DMS79 (cell line): ENCODE measurements around the gene THOC2.
"Not testable (repeated sequence)": the region's sequence is repeated elsewhere in the genome, so short reads cannot be mapped to it uniquely, and the experiment has no call there.

Source experiments
- DNase-seq: peaks from one replicate; lab custom pipeline; 2025; lab: John Stamatoyannopoulos, UW

The THOC2 gene

GRCh38 chrX:123732670-123733363, at the start of gene THOC2:
TSS of gene THOC2 (minus strand) at chrX:123733052. CDS start at chrX:123733022, 30 bp downstream.
- DNase-seq: peak; percentile 72

- DNase-seq: not testable (repeated sequence)
Observed at GRCh38 chrX:123781786-123782185, 48.9 kb upstream of the THOC2 start.

- DNase-seq: peak; percentile 18
Observed at GRCh38 chrX:123779908-123780396, 47.1 kb upstream of the THOC2 start.

DNA sequence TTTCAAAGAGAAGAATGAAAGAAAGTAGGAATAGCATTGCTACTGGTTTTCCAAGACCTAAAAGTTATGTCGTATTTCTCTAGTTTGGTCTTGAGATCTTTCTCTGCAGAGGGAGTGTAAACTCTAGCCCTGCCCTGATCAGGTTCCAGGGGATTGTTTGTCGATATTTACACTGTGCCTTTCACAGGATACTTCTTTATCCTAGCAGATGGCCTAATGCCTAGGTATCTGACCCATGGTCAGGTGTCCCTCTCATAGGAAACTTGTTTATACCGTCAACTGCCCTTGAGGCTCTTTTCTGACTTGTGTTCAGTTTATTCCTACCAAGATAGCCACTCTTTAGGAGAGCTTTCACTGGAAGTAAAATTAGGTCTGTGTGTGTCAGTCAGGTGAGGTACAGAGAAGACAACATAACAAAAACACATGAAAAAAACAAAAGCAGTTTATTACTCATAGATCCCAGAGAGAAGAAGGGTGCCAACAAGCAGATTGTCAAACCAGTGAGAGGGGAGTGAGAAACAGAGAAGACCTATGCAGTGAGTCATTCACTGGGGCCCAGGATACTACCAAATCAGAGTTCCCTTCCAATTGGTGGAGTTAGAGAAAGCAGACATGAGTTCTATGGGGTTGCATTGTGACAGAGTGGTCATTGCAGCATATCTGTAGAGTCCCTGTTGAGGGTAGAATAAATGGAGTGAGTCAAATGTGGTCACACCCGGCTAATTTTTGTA, 40.6 kb upstream of the THOC2 start:
- DNase-seq: no peak

- DNase-seq: no peak
Observed at GRCh38 chrX:123771449-123772064, 38.7 kb upstream of the THOC2 start.

DNA sequence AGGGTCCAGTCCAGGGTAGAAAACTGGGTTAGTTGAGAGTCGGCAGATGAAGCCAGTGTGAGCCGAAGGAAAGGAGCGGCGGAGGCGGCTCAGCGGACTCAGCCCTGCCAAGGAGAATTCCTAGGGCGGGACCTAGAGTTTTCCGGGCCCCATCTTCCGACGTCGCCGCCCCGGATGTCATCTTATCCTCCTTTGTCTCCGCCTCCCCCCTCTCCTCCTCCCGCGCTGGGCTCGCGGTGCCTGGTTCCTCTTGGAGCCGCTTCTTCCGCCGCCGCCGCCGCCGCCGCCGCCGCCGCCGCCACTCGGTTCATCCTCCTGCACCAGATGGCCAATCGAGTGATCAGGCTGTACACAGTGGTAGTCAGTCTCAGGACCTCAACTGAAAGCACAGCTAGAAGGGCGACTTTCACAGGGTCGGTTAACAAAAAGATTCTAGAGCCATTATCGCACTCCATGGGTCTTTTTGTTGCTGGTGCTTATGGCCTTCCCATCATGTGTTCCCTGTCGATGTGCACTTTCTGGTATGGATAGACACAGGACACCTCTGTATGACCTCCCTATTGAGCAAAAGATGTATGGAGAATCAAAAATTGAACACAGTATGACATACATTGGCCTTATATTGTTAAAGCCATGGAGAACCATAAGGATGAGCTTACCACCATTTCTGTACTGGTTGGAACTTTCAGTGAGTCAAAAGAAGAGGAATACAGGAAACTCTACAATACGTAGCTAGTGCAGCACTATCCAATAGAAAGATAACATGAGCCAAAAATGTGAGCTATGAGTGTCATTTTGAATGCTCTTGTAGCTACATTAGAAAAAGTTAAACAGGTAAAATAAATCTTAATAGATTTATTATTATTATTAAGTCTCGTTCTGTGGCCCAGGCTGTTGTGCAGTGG, 32.4 kb upstream of the THOC2 start:
- DNase-seq: peak; percentile 71

GRCh38 chrX:123759849-123760248, 27.0 kb upstream of the THOC2 start:
- DNase-seq: not testable (repeated sequence)

- not testable (repeated sequence) for DNase-seq
Observed at GRCh38 chrX:123757794-123758193, 24.9 kb upstream of the THOC2 start.

DNA sequence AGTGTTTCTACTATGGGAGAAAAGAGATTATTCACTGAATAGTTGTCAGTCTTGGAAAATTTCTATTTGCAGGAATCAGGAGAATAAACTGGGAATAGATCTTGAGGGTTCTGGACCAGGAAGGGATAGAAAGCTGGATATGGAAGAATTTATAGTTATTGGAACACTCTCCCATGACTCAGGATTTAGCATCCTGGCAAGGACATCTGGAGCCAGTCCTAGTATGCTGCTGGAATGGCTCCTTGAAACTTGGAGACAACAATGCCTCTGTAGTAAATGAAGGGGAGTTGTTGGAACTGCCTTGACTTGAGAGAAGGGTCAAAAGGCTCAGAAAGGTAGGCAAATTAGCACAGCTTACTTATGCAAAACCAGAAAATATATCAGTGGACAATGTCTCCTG, 23.5 kb upstream of the THOC2 start:
- DNase-seq: no peak

GRCh38 chrX:123755107-123755506, 22.3 kb upstream of the THOC2 start:
- DNase-seq: no peak

DNA sequence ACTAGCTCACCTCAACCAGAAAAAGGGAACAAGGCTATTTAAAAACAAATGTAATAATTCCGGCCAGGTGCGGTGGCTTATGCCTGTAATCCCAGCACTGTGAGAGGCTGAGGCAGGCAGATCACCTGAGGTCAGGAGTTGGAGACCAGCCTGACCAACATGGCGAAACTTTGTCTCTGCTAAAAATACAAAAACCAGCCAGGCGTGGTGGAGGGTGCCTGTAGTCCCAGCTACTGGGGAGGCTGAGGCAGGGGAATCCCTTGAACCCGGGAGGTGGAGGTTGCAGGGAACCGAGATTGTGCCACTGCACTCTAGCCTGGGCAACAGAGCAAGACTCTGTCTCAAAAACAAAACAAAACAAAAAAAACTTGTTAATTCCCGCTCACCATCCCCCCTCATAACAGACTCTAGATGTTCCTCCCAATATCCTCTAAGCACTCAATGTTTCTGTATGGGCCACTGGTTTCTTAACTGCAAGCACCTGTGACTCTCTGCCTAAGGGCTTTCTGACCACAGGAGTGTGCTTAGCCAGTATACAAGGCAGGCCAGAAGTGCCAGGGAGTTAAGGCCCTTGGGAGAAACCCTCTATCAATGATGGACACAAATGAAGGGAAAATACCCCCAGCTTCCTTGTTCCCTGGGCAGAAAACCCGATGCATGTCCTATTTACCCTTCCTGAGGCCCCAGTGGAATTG, 21.0 kb upstream of the THOC2 start:
- peak; percentile 39 for DNase-seq

DNA sequence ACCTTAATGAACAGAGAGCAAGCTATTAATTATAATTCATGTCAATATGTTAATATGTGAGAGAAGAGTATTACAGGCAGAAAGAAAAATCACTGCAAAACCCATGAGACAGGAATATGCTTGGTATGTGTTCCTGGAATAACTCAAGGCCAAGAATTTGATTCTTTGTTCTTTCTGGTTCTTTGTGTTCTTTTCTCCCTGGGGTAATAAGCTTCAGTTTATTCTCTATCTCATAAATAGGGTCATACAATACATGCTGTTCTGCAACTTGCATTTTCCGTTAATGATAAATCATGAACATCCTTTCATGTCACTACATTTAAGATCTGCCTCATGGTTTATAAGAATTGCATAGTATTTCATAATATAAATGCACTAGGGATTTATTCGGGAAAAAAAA, 16.8 kb upstream of the THOC2 start:
- no peak for DNase-seq

DNA sequence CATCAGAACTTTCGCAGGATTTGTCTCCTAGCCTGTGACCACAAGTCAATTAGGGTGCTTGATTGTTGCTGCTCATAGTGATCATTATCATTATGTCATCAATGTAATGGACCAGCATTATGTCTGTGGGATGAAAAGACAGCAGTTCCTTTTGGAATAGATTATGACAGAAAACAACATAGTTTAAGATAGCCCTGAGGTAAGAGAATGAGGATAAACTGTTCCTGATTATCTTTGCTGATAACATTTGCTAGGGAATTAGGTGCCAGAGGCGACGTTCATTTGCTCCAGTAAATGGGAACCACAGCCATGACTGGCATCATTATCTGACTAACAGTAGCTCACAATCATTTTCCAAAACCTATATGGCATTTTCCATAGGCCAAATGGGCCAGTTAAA, 12.7 kb upstream of the THOC2 start:
- no peak for DNase-seq

DNA sequence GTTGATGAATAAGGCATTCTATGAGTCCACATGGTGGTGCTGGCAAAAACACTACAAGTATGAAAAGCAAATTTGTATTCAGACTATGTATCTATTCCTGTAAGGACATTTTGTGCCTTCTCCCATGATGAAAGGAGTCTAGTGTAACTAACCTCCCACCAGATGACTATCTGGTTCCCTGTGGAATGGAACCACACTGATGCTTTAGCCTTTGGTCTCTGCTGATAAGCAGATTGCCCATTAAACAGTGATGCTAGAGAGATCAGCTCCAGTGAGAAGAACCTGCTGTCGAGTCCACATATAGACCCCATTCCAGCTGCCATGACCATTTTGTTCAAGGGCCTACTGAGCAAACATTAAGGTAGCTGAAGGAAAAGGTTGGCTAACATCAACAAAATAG, 10.5 kb upstream of the THOC2 start:
- no peak for DNase-seq

DNA sequence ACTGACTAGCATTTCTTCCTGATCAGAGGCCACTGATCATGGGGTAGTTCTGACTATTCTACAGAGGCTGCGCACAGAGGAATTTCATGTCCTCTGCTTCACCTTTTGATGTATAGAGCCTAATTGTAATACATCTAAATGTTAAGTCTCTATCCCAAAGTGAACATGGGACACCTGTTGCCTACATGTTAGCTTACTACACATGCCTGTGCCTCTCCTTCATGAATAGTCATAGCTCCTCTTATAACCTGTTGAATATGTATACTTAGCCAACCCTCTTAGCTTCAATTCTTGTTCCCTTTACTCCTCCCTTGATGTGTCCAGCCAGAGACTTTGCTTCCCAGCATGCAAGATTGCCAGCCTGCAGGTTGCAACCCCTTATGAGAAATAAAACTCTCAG, 9.6 kb upstream of the THOC2 start:
- no peak for DNase-seq

GRCh38 chrX:123740536-123740935, 7.7 kb upstream of the THOC2 start:
- no peak for DNase-seq

- no peak for DNase-seq
Observed at GRCh38 chrX:123740006-123740405, 7.2 kb upstream of the THOC2 start.

DNA sequence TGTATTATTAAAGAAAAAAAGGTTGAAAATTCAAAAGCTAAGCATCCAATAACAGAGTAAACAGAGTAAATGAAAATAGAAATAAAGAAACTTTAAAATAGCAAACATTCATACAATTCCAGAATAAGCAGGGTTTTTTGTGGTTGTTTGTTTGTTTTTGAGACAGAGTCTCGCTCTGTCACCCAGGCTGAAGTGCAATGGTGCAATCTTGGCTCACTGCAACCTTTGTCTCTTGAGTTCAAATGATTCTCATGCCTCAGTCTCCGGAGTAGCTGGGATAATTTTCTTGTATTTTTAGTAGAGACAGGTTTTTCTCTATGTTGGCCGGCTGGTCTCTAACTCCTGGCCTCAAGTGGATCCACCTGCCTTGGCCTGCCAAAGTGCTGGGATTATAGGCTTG, 6.6 kb upstream of the THOC2 start:
- no peak for DNase-seq

DNA sequence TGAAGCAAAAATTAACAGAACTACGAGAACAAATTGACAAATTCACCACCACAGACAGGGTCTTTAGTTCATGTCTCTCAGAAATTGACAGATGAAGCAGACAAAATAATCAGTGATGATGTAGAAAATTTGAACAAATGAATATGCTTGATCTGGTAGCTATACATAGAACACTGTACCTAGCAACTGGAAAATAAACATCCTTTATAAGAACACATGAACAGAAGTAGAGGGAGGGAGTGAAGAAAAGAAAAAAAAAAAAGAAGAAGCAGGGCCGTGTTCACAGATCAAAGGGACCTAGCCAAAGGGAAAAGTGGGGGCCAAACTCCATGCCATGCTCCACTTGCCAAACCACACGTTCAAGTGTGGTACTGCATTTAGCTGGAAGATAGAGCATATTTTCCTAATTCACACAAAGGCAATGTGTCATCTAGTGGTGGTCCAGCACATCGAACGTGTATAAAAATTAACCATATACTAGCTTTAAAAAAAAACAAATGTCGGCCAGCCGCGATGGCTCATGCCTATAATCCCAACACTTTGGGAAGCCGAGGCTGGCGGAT, 5.6 kb upstream of the THOC2 start:
- DNase-seq: no peak

- no peak for DNase-seq
Observed at GRCh38 chrX:123736333-123736921, 3.6 kb upstream of the THOC2 start.

GRCh38 chrX:123735137-123735536, 2.3 kb upstream of the THOC2 start:
- DNase-seq: not testable (repeated sequence)
